Karpas-422 (cell line): Measurements from ENCODE around the gene DCXR. TPM values are rescaled to one million over a fixed set of nuclear protein-coding genes. Genes with fewer than 3 reads are reported as not detected.

ENCODE experiments used
- DNase-seq: peaks from one replicate; pipeline ENCODE4 v3.0.0-alpha.2; 2015
- H2AFZ ChIP-seq: fragments of 200-600 bp; sonication (generic); 2 replicates; pipeline ENCODE4 v1.6.1; 2014; ENCODE audit warnings: antibody characterized with exemption, low read length, mixed read lengths
- H3K27ac ChIP-seq: fragments of 200-600 bp; sonication (generic); 2 replicates; pipeline ENCODE4 v1.5.1; 2014; ENCODE audit warnings: mild to moderate bottlenecking, low read length, moderate library complexity
- H3K27me3 ChIP-seq: fragments of 200-600 bp; sonication (generic); 2 replicates; pipeline ENCODE4 v1.6.1; 2014; ENCODE audit warnings: low read length, mixed read lengths
- H3K36me3 ChIP-seq: fragments of 200-600 bp; sonication (generic); 2 replicates; pipeline ENCODE4 v1.6.1; 2014; ENCODE audit warnings: low read length, mixed read lengths; ENCODE audit not compliant: insufficient read depth
- H3K4me1 ChIP-seq: fragments of 200-600 bp; sonication (generic); 2 replicates; pipeline ENCODE4 v1.6.1; 2014; ENCODE audit warnings: mild to moderate bottlenecking, low read length, mixed read lengths
- H3K4me2 ChIP-seq: fragments of 200-600 bp; sonication (generic); 2 replicates; pipeline ENCODE4 v1.6.1; 2014; ENCODE audit warnings: low read length, low read depth, mild to moderate bottlenecking; ENCODE audit not compliant: poor library complexity, severe bottlenecking
- H3K4me3 ChIP-seq: fragments of 200-600 bp; sonication (generic); 2 replicates; pipeline ENCODE4 v1.5.1; 2014; ENCODE audit warnings: mild to moderate bottlenecking, antibody characterized with exemption, low read length, mixed read lengths
- H3K79me2 ChIP-seq: fragments of 200-600 bp; sonication (generic); 2 replicates; pipeline ENCODE4 v1.6.1; 2014; ENCODE audit warnings: mild to moderate bottlenecking, low read length, mixed read lengths
- H3K9ac ChIP-seq: fragments of 200-600 bp; sonication (generic); 2 replicates; pipeline ENCODE4 v1.6.0; 2014; ENCODE audit warnings: low read length
- H3K9me2 ChIP-seq: fragments of 200-600 bp; sonication (generic), shearing (Covaris generic); replicated peaks from 2 replicates; pipeline ENCODE4 v1.6.0; 2014; ENCODE audit warnings: mild to moderate bottlenecking, low read length, moderate library complexity; ENCODE audit not compliant: insufficient read depth
- H3K9me3 ChIP-seq: fragments of 300-700, 200-600 bp; sonication (generic); 2 replicates; pipeline ENCODE4 v1.6.1; 2014; ENCODE audit warnings: low read length, mixed read lengths
- H4K20me1 ChIP-seq: fragments of 200-600 bp; sonication (generic); 2 replicates; pipeline ENCODE4 v1.6.1; 2014; ENCODE audit warnings: mild to moderate bottlenecking, antibody characterized with exemption, low read length, low read depth; ENCODE audit not compliant: insufficient read depth
- total RNA-seq: library from RNA; depleted of rRNA; stranded (reverse); fragments of >200 nt; shearing (Covaris generic); gene quantifications from 2 replicates; pipeline ENCODE4 v1.2.3, GENCODE V29; 2014; ENCODE audit warnings: low replicate concordance

Gene DCXR
- total RNA-seq, 1 experiment from 2014 or later, result 103 TPM

- H3K4me1 ChIP-seq, result peaks cover 17% of the 10 kb centered on the region
- H3K4me2 ChIP-seq, result no peak overlapping the region
- no peak overlapping the region for H3K4me3 ChIP-seq
- H3K9ac ChIP-seq, result no peak overlapping the region
- DNase-seq, result no peak
- peaks cover 5% of the 10 kb centered on the region; the same call in 1 of the 2 replicates for H3K79me2 ChIP-seq
- H3K9me2 ChIP-seq, result no peaks in the 10 kb centered on the region
- no peaks in the 10 kb centered on the region for H3K9me3 ChIP-seq
- H2AFZ ChIP-seq, result no peak overlapping the region
- H3K27ac ChIP-seq, result no peak overlapping the region
- H4K20me1 ChIP-seq, result no peaks in the 10 kb centered on the region
- H3K36me3 ChIP-seq, result no peaks in the 10 kb centered on the region
- H3K27me3 ChIP-seq, result no peaks in the 10 kb centered on the region
Measured at GRCh38 chr17:82028966-82029365, 8.5 kb downstream of the DCXR start.

GRCh38 chr17:82028246-82028645 lies 9.3 kb downstream of the DCXR start:
- Histone ChIP-seq H3K27me3 (no peaks in the 10 kb centered on the region), H3K4me1 (peaks cover 22% of the 10 kb centered on the region), H4K20me1 (no peaks in the 10 kb centered on the region), H3K9ac (no peak overlapping the region), H2AFZ (no peak overlapping the region), H3K4me2 (no peak overlapping the region), H3K36me3 (no peaks in the 10 kb centered on the region), H3K9me2 (no peaks in the 10 kb centered on the region), H3K79me2 (peaks cover 11% of the 10 kb centered on the region; the same call in 1 of the 2 replicates), H3K27ac (no peak overlapping the region), H3K4me3 (no peak overlapping the region), H3K9me3 (no peaks in the 10 kb centered on the region)
- no peak for DNase-seq

- no peak overlapping the region for H3K4me3 ChIP-seq
- H3K79me2 ChIP-seq, result peaks cover 26% of the 10 kb centered on the region
- no peak overlapping the region for H2AFZ ChIP-seq
- DNase-seq, result no peak
- H3K9ac ChIP-seq, result no peak overlapping the region
- H3K27ac ChIP-seq, result no peak overlapping the region
- H3K27me3 ChIP-seq, result no peaks in the 10 kb centered on the region
- no peaks in the 10 kb centered on the region for H3K36me3 ChIP-seq
- no peaks in the 10 kb centered on the region for H3K9me2 ChIP-seq
- no peaks in the 10 kb centered on the region for H3K9me3 ChIP-seq
- no peak overlapping the region for H3K4me2 ChIP-seq
- H3K4me1 ChIP-seq, result peaks cover 25% of the 10 kb centered on the region
- H4K20me1 ChIP-seq, result no peaks in the 10 kb centered on the region
Measured at GRCh38 chr17:82025401-82026107, 11.9 kb downstream of the DCXR start.

GRCh38 chr17:82024859-82025258 lies 12.6 kb downstream of the DCXR start:
- no peak overlapping the region for H3K4me2 ChIP-seq
- H3K79me2 ChIP-seq, result peaks cover 26% of the 10 kb centered on the region
- no peak overlapping the region for H3K27ac ChIP-seq
- no peaks in the 10 kb centered on the region for H3K9me3 ChIP-seq
- no peaks in the 10 kb centered on the region for H3K27me3 ChIP-seq
- peaks cover 30% of the 10 kb centered on the region for H3K4me1 ChIP-seq
- H4K20me1 ChIP-seq, result no peaks in the 10 kb centered on the region
- H3K9ac ChIP-seq, result no peak overlapping the region
- no peak overlapping the region for H3K4me3 ChIP-seq
- H3K9me2 ChIP-seq, result no peaks in the 10 kb centered on the region
- no peaks in the 10 kb centered on the region for H3K36me3 ChIP-seq
- no peak for DNase-seq
- no peak overlapping the region for H2AFZ ChIP-seq

- Histone ChIP-seq H3K36me3 (no peaks in the 10 kb centered on the region), H3K27ac (0 out of 2 replicates have a peak overlapping the region, but pooled peaks have one; percentile 28)
- peak; percentile 79 for DNase-seq
Measured at GRCh38 chr17:82023447-82024241, 13.9 kb downstream of the DCXR start.

GRCh38 chr17:82022981-82023446 lies 14.5 kb downstream of the DCXR start, which contains the start of gene LRRC45:
TSS of gene LRRC45 (plus strand) at chr17:82023305. CDS start at chr17:82023644, 339 bp downstream.
- Histone ChIP-seq H3K27ac (peak within 1 kb of the TSS; percentile 61; the same call in 1 of the 2 replicates), H3K4me3 (peak within 1 kb of the TSS; percentile 98), H3K9me2 (no peaks in the 10 kb centered on the region), H3K36me3 (no peaks in the 10 kb centered on the region), H3K4me1 (peaks cover 30% of the 10 kb centered on the region), H3K9ac (peak within 1 kb of the TSS; percentile 97), H2AFZ (peak within 1 kb of the TSS; percentile 84), H3K79me2 (peaks cover 26% of the 10 kb centered on the region), H3K27me3 (no peaks in the 10 kb centered on the region), H4K20me1 (peaks cover 3% of the 10 kb centered on the region; the same call in 1 of the 2 replicates), H3K4me2 (peak within 1 kb of the TSS; percentile 96), H3K9me3 (no peaks in the 10 kb centered on the region)
- DNase-seq, result peak; percentile 100

More at GRCh38 chr17:82023447-82024241, 13.9 kb downstream of the DCXR start:
- Histone ChIP-seq H2AFZ (peak overlapping the region; percentile 84), H3K9me2 (no peaks in the 10 kb centered on the region), H3K9ac (peak overlapping the region; percentile 96), H3K79me2 (peaks cover 26% of the 10 kb centered on the region), H3K27me3 (no peaks in the 10 kb centered on the region), H4K20me1 (peaks cover 3% of the 10 kb centered on the region; the same call in 1 of the 2 replicates), H3K4me3 (peak overlapping the region; percentile 98), H3K9me3 (no peaks in the 10 kb centered on the region), H3K4me1 (peaks cover 30% of the 10 kb centered on the region), H3K4me2 (peak overlapping the region; percentile 96)

- no peaks in the 10 kb centered on the region for H3K27me3 ChIP-seq
- peak within 1 kb of the TSS; percentile 84 for H2AFZ ChIP-seq
- peaks cover 3% of the 10 kb centered on the region; the same call in 1 of the 2 replicates for H4K20me1 ChIP-seq
- no peak for DNase-seq
- peaks cover 30% of the 10 kb centered on the region for H3K4me1 ChIP-seq
- peak within 1 kb of the TSS; percentile 61 for H3K27ac ChIP-seq
- H3K36me3 ChIP-seq, result no peaks in the 10 kb centered on the region
- peak within 1 kb of the TSS; percentile 98 for H3K4me3 ChIP-seq
- no peaks in the 10 kb centered on the region for H3K9me3 ChIP-seq
- peak within 1 kb of the TSS; percentile 96 for H3K4me2 ChIP-seq
- H3K79me2 ChIP-seq, result peaks cover 26% of the 10 kb centered on the region
- H3K9ac ChIP-seq, result peak within 1 kb of the TSS; percentile 97
- no peaks in the 10 kb centered on the region for H3K9me2 ChIP-seq
Measured at GRCh38 chr17:82022310-82022980, 15.1 kb downstream of the DCXR start, which contains the start of gene CENPX. TSS of gene CENPX (minus strand) at chr17:82022878. CDS start at chr17:82022861, 17 bp downstream.
